ENCODE data around the gene ANKRD13B. TPM values are rescaled to one million over a fixed set of nuclear protein-coding genes. Genes with fewer than 3 reads are reported as not detected.
A peak's percentile ranks its signal among the peaks of the same experiment; 100 is the strongest.

The ANKRD13B gene
- total and polyA plus RNA-seq, 8 donors, result 1.0 to 5.8 (median 3.5) TPM

- Histone ChIP-seq H3K27ac (no peak overlapping the region), H3K9me3 (no peaks in the 10 kb centered on the region), H3K4me1 (peaks cover 12 to 16% (median 12%) of the 10 kb centered on the region in 3 donors), H3K4me3 (no peak overlapping the region), H3K27me3 (no peaks in the 10 kb centered on the region), H3K36me3 (no peaks in the 10 kb centered on the region)
- intact Hi-C loops (cut with DNase I), result no loop called here
- DNase-seq (peak in 1 of 6 donors; percentile 58), FAIRE-seq (no peak), ATAC-seq (no peak)
- WGBS, 2 donors, result 92 to 96% methylated on average over 11 of the region's 11 CpGs
- TF ChIP-seq CTCF (IDR thresholded peaks at IDR 0.05), result no peak
Measured at GRCh38 chr17:29611351-29612093, 18.6 kb downstream of the ANKRD13B start.

GRCh38 chr17:29612094-29612403 lies 19.1 kb downstream of the ANKRD13B start:
- TF ChIP-seq CTCF (IDR thresholded peaks at IDR 0.05), result no peak

GRCh38 chr17:29612404-29613280 lies 19.7 kb downstream of the ANKRD13B start:
- intact Hi-C loops (cut with DNase I), result no loop called here
- Histone ChIP-seq H3K27me3 (no peaks in the 10 kb centered on the region), H3K4me1 (peaks cover 15 to 25% (median 20%) of the 10 kb centered on the region in 3 donors), H3K9me3 (no peaks in the 10 kb centered on the region), H3K4me3 (peak overlapping the region in 3 of 4 donors; percentile 23 to 45 (median 28)), H3K27ac (no peak overlapping the region), H3K36me3 (no peaks in the 10 kb centered on the region)
- no peak for TF ChIP-seq CTCF (IDR thresholded peaks at IDR 0.05)
- FAIRE-seq (no peak), DNase-seq (peak in 3 of 6 donors; percentile 25 to 78 (median 32)), ATAC-seq (no peak)
- WGBS, 2 donors, result 34% methylated on average over 71 to 85 of the region's 85 CpGs

More at GRCh38 chr17:29612094-29612403, 19.1 kb downstream of the ANKRD13B start:
- Histone ChIP-seq H3K36me3 (no peaks in the 10 kb centered on the region), H3K4me3 (no peak overlapping the region), H3K4me1 (peaks cover 15 to 21% (median 16%) of the 10 kb centered on the region in 3 donors), H3K27me3 (no peaks in the 10 kb centered on the region), H3K9me3 (no peaks in the 10 kb centered on the region), H3K27ac (no peak overlapping the region)
- DNase-seq, result no peak
- intact Hi-C loops (cut with DNase I), result no loop called here
- no peak for FAIRE-seq
- ATAC-seq, result no peak
- 91 to 92% methylated on average over 12 of the region's 12 CpGs for WGBS, 2 donors

GRCh38 chr17:29613352-29613837 lies 20.5 kb downstream of the ANKRD13B start:
- ATAC-seq (peak; percentile 56 to 70 (median 66)), FAIRE-seq (no peak), DNase-seq (peak; percentile 82 to 98 (median 90))
- intact Hi-C loops (cut with DNase I), result no loop called here
- Histone ChIP-seq H3K36me3 (no peaks in the 10 kb centered on the region), H3K4me1 (peaks cover 15 to 25% (median 25%) of the 10 kb centered on the region in 3 donors), H3K4me3 (peak overlapping the region in 3 of 4 donors; percentile 23 to 45 (median 28)), H3K27ac (no peak overlapping the region), H3K27me3 (no peaks in the 10 kb centered on the region), H3K9me3 (no peaks in the 10 kb centered on the region)
- WGBS, 2 donors, result 1 to 5% methylated on average over 44 to 50 of the region's 50 CpGs
- peak; percentile 79 to 93 (median 88) for TF ChIP-seq CTCF (IDR thresholded peaks at IDR 0.05)
